Stimulated activated CD8-positive, alpha-beta memory T cell treated with anti-CD3 and anti-CD28 coated beads, Interleukin-7, amount 100 ng/mL, for 24 hours (primary cell): ENCODE data around the gene TUBB8.
A peak's percentile ranks its signal among the peaks of the same experiment; 100 is the strongest.
"Not testable (repeated sequence)": the region's sequence is repeated elsewhere in the genome, so short reads cannot be mapped to it uniquely, and the experiment has no call there.

Experiments
- DNase-seq: peaks from one replicate; pipeline ENCODE4 v3.0.0-alpha.2; 2020; ENCODE audit warnings: low read depth

TUBB8 gene

GRCh38 chr10:48996-49395 is at the start of gene TUBB8:
Gene TUBB8, minus strand, starts transcription at chr10:49296. Its CDS starts 58 bp downstream, at chr10:49238.
- DNase-seq: no peak

- DNase-seq: no peak
Measured at GRCh38 chr10:96466-96865, 47.4 kb upstream of the TUBB8 start.

GRCh38 chr10:95356-96115 is 46.4 kb upstream of the TUBB8 start:
- no peak for DNase-seq

- DNase-seq: no peak
Measured at GRCh38 chr10:94613-95012, 45.5 kb upstream of the TUBB8 start.

- DNase-seq: no peak
Measured at GRCh38 chr10:92846-93245, 43.8 kb upstream of the TUBB8 start.

DNA sequence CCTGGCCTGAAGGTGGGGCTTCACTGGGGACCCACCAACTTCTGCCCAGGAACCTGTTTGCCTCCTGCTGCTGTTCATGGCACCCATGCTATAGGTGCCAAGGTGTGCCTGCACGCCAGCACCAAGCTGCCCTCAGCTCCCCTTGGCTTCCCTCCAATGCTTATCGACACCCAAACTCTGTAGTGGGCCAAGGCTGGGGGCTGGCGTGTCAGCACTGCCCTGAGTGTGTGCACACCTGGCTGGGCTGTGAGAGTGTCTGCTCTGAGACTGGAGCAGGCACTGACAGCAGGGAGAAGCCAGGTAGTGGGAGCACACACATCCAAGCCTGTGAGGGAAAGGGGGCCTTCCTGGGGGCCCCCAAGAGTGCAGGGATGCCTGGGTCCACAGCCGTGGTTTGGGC is 43.1 kb upstream of the TUBB8 start:
- no peak for DNase-seq

- DNase-seq: no peak
Measured at GRCh38 chr10:91313-91712, 42.2 kb upstream of the TUBB8 start.

- no peak for DNase-seq
Measured at GRCh38 chr10:90161-90560, 41.1 kb upstream of the TUBB8 start.

DNA sequence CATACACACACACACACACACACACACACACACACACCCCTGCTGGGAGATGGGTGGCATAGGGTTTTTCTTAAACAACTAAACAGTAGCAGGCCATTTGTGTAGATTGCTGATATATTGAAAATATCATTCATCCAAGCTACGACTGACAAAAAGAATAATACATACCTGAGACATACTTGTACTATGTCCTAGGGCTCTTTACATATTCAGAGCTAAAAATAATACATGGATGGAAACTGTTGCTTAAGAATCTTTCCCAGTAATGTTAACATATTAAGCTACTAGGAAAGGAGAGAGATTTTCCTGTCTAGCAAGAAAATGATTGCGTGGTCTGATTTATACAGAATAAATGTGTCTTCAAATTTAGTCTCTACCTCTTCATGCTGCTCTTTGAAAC is 40.2 kb upstream of the TUBB8 start:
- DNase-seq: no peak

GRCh38 chr10:88253-88652 is 39.2 kb upstream of the TUBB8 start:
- DNase-seq: no peak

- no peak for DNase-seq
Measured at GRCh38 chr10:87177-88080, 38.3 kb upstream of the TUBB8 start.

DNA sequence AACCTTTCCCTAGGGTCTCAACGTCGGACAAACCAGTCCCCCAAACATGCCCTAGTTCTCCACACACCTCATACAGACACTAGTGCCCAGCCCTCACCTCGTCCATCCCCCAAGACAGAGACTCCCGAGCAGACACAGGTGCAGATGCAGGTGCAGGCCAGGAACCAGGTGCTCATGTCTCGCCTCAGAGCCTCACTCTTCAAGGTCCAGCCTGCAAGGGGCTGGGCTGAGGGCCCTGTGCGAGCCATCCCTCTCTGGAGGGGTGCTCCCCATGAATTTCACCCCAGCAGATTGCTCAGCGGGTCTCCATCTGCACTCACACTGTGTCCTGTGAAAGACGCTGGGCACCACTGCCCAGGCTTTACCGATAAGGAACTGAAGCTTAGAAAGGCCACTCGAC is 36.9 kb upstream of the TUBB8 start:
- DNase-seq: no peak

- DNase-seq: no peak
Measured at GRCh38 chr10:85044-85443, 35.9 kb upstream of the TUBB8 start.

- no peak for DNase-seq
Measured at GRCh38 chr10:83930-84530, 34.9 kb upstream of the TUBB8 start.

GRCh38 chr10:80477-81105 is 31.5 kb upstream of the TUBB8 start:
- DNase-seq: no peak

GRCh38 chr10:79532-80215 is 30.6 kb upstream of the TUBB8 start:
- DNase-seq: no peak

DNA sequence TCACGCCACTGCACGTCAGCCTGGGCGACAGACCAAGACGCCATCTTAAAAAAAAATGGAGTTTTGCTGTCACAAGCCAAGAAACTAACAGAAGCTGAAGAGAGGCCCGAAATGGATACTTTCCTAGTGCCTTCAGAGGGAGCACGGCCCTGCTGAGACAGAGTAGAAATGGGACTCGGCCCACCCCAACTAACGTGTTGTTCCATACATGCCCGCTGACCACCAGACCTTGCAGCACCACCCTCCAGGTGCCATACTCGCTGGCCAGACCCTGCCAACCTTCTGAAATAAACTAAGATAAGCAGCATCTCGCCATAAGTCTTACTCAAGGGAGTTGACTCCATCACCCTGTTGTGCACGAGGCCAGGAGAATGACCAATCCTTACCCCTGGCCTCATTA is 29.5 kb upstream of the TUBB8 start:
- DNase-seq: no peak

DNA sequence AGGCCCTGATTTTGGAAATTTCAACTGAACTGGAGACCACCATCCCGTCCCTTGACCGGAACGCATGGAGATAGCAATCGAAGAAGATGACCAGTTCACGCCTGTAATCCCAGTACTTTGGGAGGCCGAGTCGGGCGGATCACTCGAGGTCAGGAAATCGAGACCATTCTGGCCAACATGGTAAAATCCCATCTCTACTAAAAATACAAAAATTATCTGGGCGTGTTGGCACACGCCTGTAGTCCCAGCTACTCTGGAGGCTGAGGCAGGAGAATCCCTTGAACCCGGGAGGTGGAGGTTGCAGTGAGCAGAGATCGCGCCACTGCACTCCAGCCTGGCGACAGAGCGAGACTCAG is 25.1 kb upstream of the TUBB8 start:
- DNase-seq: not testable (repeated sequence)

- DNase-seq: peak; percentile 11
Measured at GRCh38 chr10:73543-74265, 24.6 kb upstream of the TUBB8 start.

DNA sequence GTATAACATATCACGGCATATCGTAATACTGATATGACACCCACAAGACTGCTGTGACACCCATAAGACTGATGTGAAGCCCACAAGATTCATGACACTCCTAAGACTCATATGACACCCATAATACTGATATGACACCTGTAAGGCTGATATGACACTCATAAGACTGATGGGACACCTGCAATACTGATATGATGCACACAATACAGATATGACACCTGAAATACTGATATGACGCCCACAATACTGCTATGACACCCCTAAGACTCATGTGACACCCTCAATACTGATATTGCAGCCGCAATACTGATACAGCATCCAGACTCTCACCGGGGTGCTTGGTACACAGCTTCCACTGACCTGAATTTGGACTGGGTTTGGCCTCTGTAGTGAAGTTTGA is 19.1 kb upstream of the TUBB8 start:
- DNase-seq: not testable (repeated sequence)

DNA sequence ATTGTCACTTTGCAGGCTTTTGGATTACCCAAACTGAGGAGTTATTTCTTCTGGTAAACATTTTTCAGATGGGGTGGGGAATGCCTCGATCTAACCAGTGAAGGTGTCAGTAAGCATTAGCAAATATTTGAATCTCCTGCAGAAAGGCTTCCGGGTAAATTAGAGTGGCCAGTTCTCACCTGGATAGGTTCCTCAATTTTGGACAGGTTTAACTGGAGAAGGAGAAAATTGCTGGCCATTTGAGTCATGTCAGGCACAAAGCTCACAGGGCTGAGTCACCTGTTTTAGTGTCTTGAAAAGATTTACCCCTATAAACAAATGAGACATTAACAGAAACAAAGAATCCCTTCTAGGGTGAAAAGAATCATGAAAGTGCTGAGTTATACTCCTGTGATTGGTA is 830 bp upstream of the TUBB8 start:
- not testable (repeated sequence) for DNase-seq
